K562 (cell line): ENCODE measurements around the gene SLC13A3. TPM values are rescaled to one million over a fixed set of nuclear protein-coding genes. Genes with fewer than 3 reads are reported as not detected.

Experiments used
- ATAC-seq: fragments of 200-7000 bp; cut with Tn5 transposase; 3 replicates; pipeline ENCODE4 v1.9.1; 2020; ENCODE audit warnings: moderate library complexity
- BruUV-seq: library from RNA; stranded (reverse); fragments of 400-500 nt; replicated peaks from 2 replicates; lab custom pipeline; 2021; lab: Mats Ljungman, UMichigan
- CTCF ChIA-PET: fragments of 300-600 bp; formaldehyde crosslinking; extraction: SDS; loops from one replicate; lab custom pipeline; 2021; ENCODE audit warnings: low intra/inter-chr PET ratio; lab: Yijun Ruan, JAX
- POLR2A ChIA-PET: fragments of 300-600, 350-650 bp; sonication (Branson Sonifier 250); formaldehyde crosslinking; extraction: SDS; loops from one replicate; lab custom pipeline; 2021; ENCODE audit warnings: antibody characterized with exemption, inconsistent platforms; lab: Yijun Ruan, JAX
- DNase-seq, 4 experiments: peaks; one replicate each; pipeline versions ENCODE4 v3.0.0 to v3.0.0-alpha.2; 2011 to 2018; ENCODE audit warnings: low spot score in 3 of 4, mixed read lengths in 3 of 4; ENCODE audit errors: extremely low read depth in 1 of 4
- FAIRE-seq: peaks from 2 replicates; lab custom pipeline; 2011; peaks lifted over from hg19 to GRCh38; lab: Jason Lieb, UNC
- H2AFZ ChIP-seq: 2 replicates; pipeline ENCODE4 v1.6.0; 2011; ENCODE audit warnings: low read depth, low read length, control low read depth, inconsistent platforms
- H3K27ac ChIP-seq: fragments of 200-600 bp; 3 replicates; pipeline ENCODE4 v1.8.0; 2011; ENCODE audit warnings: low read depth, mild to moderate bottlenecking, control low read depth, inconsistent platforms, low read length, moderate library complexity, mixed read lengths; ENCODE audit errors: extremely low read depth
- H3K27me3 ChIP-seq, 2 experiments: fragments of 300-600 bp in 1 of 2; 2 replicates in 1 of 2; 3 replicates in 1 of 2; pipeline versions ENCODE4 v1.6.0 to v1.8.0; 2011; ENCODE audit warnings: inconsistent platforms in 2 of 2, low read length in 2 of 2, mild to moderate bottlenecking in 1 of 2, mixed read lengths in 1 of 2, moderate library complexity in 1 of 2; ENCODE audit not compliant: control insufficient read depth in 2 of 2, insufficient read depth in 2 of 2
- H3K36me3 ChIP-seq: fragments of 300-600 bp; 3 replicates; pipeline ENCODE4 v1.8.0; 2011; ENCODE audit warnings: mild to moderate bottlenecking, low read length, inconsistent platforms; ENCODE audit not compliant: control insufficient read depth, insufficient read depth
- H3K4me1 ChIP-seq, 2 experiments: fragments of 200-600 bp in 1 of 2; replicated peaks in 1 of 2; 2 replicates in 1 of 2; 3 replicates in 1 of 2; pipeline versions ENCODE4 v1.5.1 to v1.8.0; 2011; ENCODE audit warnings: inconsistent platforms in 2 of 2, low read length in 2 of 2, mild to moderate bottlenecking in 1 of 2, mixed read lengths in 1 of 2, moderate library complexity in 1 of 2; ENCODE audit not compliant: control insufficient read depth in 2 of 2, insufficient read depth in 2 of 2
- H3K4me2 ChIP-seq: 2 replicates; pipeline ENCODE4 v1.6.1; 2011; ENCODE audit warnings: low read length, control low read depth, inconsistent platforms, mixed read lengths; ENCODE audit not compliant: insufficient read depth
- H3K4me3 ChIP-seq: fragments of 200-600 bp; sonication (generic), shearing (Covaris generic); 2 replicates; pipeline ENCODE4 v1.5.1; 2016; ENCODE audit warnings: control low read depth, inconsistent platforms
- H3K79me2 ChIP-seq: fragments of 200-600 bp; 3 replicates; pipeline ENCODE4 v1.8.0; 2011; ENCODE audit warnings: low read length, inconsistent platforms; ENCODE audit not compliant: control insufficient read depth, insufficient read depth
- H3K9ac ChIP-seq, 2 experiments: 2 replicates each; pipeline versions ENCODE4 v1.6.0 to v1.6.1; 2011; ENCODE audit warnings: low read depth in 2 of 2, low read length in 2 of 2, control low read depth in 1 of 2, inconsistent platforms in 1 of 2, mild to moderate bottlenecking in 1 of 2, mixed read lengths in 1 of 2; ENCODE audit not compliant: insufficient read depth in 1 of 2
- H3K9me1 ChIP-seq: one replicate; pipeline ENCODE4 v1.6.0; 2011; ENCODE audit warnings: inconsistent platforms, mild to moderate bottlenecking, low read length, moderate library complexity; ENCODE audit not compliant: control insufficient read depth, insufficient read depth
- H3K9me3 ChIP-seq: replicated peaks from 2 replicates; pipeline ENCODE4 v1.5.1; 2011; ENCODE audit warnings: low read depth, low read length, inconsistent platforms; ENCODE audit not compliant: control insufficient read depth, insufficient read depth
- H4K20me1 ChIP-seq: replicated peaks from 2 replicates; pipeline ENCODE4 v1.6.1; 2011; ENCODE audit warnings: low read length, inconsistent platforms, mixed read lengths; ENCODE audit not compliant: control insufficient read depth, insufficient read depth
- C11orf30 ChIP-seq: fragments of 450-650 bp; IDR thresholded peaks from 2 replicates; pipeline ENCODE4 v1.6.1; 2016; ENCODE audit warnings: low read depth, mild to moderate bottlenecking
- CEBPB ChIP-seq: fragments of 450-650 bp; IDR thresholded peaks from 2 replicates; pipeline ENCODE4 v1.6.1; 2016; ENCODE audit warnings: missing genetic modification characterization, missing compliant biosample characterization
- KAT8 ChIP-seq: fragments of 450-650 bp; IDR thresholded peaks from 2 replicates; pipeline ENCODE4 v1.6.1; 2016; ENCODE audit warnings: low read depth, mild to moderate bottlenecking
- MAFF ChIP-seq: IDR thresholded peaks from 2 replicates; pipeline ENCODE4 v1.6.1; 2012; ENCODE audit warnings: low read length, improper control_type of control experiment
- MAFG ChIP-seq: fragments of 450-650 bp; conservative IDR thresholded peaks from 2 replicates; pipeline ENCODE4 v1.6.1; 2016; ENCODE audit warnings: missing genetic modification characterization, missing compliant biosample characterization
- MAFK ChIP-seq: IDR thresholded peaks from 2 replicates; pipeline ENCODE4 v1.6.1; 2011; ENCODE audit warnings: low read length, improper control_type of control experiment
- NFIX ChIP-seq: fragments of 250-450 bp; sonication (Bioruptor Pico); IDR thresholded peaks from 2 replicates; pipeline ENCODE4 v1.4.0; 2020; ENCODE audit warnings: low read depth, mild to moderate bottlenecking, moderate library complexity
- ZNF316 ChIP-seq: fragments of 450-650 bp; IDR thresholded peaks from 2 replicates; pipeline ENCODE4 v1.6.1; 2016
- ZNF41 ChIP-seq: fragments of 250-450 bp; sonication (Bioruptor Pico); conservative IDR thresholded peaks from 2 replicates; pipeline ENCODE4 v1.4.0; 2020; ENCODE audit warnings: mild to moderate bottlenecking
- ZNF583 ChIP-seq: fragments of 250-450 bp; sonication (Bioruptor Pico); IDR thresholded peaks from 2 replicates; pipeline ENCODE4 v1.4.0; 2020
- whole genome bisulfite sequencing: fragments of 100-300 bp; shearing (Covaris generic); methylation state at CpG from one replicate; pipeline ENCODE4 v1.1.6; 2016; ENCODE audit warnings: low coverage, mixed read lengths; ENCODE audit not compliant: insufficient coverage; ENCODE audit errors: missing lambda C conversion rate; 5-methylcytosine and 5-hydroxymethylcytosine counted together
- in situ Hi-C: fragments of 300-500 bp; cut with MboI; formaldehyde crosslinking; loops from 4 replicates; pipeline ENCODE4 v1.15.0; 2018; ENCODE audit warnings: inconsistent platforms, mixed read lengths
- intact Hi-C: fragments of 100-400 bp; cut with micrococcal nuclease; formaldehyde crosslinking; loops from 2 replicates; pipeline ENCODE4 v1.14.2; 2022
- polyA plus RNA-seq, 8 experiments: library from polyadenylated mRNA; depleted of rRNA in 4 of 8; stranded (reverse) in 5 of 8; unstranded in 3 of 8; fragments of >200 nt; fragmentation: Nextera tagmentation in 2 of 8; fragmentation: Illumina TruSeq in 1 of 8; extraction: Ambion mirVana in 2 of 8; extraction: Trizol in 1 of 8; gene quantifications; 2 replicates each; pipeline versions ENCODE4 v1.2.1 to v1.2.3, GENCODE V29; 2011 to 2014; ENCODE audit warnings: inconsistent platforms in 1 of 8, missing spikeins in 1 of 8
- total RNA-seq, 7 experiments: library from RNA; depleted of rRNA in 6 of 7; stranded (reverse); fragments of >200 nt in 6 of 7; fragmentation: Illumina TruSeq in 2 of 7; extraction: Trizol in 2 of 7; gene quantifications; 2 replicates each; pipeline versions ENCODE4 v1.2.1 to v1.2.3, GENCODE V29; 2011 to 2021; ENCODE audit warnings: low replicate concordance in 1 of 7
- TF ChIP-seq, protein P1 (sequence below): fragments of 450-650 bp; IDR thresholded peaks from 2 replicates; pipeline ENCODE4 v1.6.1; 2016; ENCODE audit warnings: mild to moderate bottlenecking

The SLC13A3 gene
- total and polyA plus RNA-seq, 9 of the 15 experiments (the other 6 are each of a cell fraction or from before 2014, with no cell fraction given): 5.5 to 16.4 (median 8.5) TPM

DNA sequence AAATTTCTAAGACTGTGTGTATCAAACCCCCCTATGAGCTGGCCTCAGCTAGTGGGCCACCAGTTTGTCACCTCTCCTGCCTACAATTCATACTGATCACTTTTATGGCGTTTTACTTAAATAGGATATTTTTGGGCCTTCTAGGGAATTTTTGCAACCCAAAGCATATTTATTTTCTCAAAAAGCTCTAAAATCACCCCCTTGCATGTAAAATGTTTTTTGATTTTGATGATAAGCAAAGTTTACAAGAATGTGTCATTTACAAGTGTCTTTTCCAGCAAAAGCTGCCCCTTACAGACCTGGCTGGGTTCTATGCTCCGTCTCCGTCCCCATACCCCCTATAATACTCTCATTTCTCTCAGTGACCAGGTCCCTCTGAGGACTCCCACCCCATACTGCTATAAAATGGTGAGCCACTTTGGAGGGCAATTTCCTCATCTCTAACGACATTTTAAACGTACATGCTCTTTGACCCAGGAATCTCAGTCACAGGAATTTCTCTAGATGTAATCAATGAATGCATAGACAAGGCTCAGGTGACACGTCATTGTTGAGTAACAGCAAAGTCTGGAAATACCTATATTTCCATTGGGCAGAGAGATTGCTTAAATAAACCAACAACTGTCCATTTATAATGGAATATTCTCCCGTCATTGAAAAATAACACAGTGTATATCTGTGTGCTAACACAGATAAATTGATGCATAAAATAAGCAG lies 86.9 kb downstream of the SLC13A3 start:
- intact Hi-C loops: loop anchor here (5.0 to 10.0 kb wide), 2 partner anchors 80 to 133 kb away; no protein-coding TSS in a partner anchor
- in situ Hi-C loops: no loop called here

DNA sequence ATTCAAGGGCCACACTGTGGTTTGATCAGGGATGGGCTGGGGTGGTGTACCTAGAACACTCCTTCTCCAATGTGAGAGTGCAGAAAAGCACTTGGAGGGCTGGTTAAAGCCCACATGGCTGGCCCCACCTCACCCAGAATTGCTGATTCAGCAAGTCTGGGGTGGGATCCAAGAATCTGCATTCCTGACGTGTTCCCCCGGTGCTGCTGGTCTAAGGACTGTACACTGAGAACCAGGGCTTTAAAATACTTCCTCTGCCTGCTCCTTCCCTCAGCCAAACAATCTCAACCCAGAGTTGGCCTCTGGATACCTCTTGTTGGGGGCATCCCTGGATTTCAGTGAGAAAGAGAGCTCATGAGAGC lies 87.4 kb downstream of the SLC13A3 start:
- intact Hi-C loops: loop anchor here (5.0 to 10.0 kb wide), 2 partner anchors 81 to 133 kb away; no protein-coding TSS in a partner anchor
- no peak for FAIRE-seq
- no peaks in the 10 kb centered on the region for H3K9me3 ChIP-seq
- in situ Hi-C loops: no loop called here
- H3K27me3 ChIP-seq: no peaks in the 10 kb centered on the region
- no peaks in the 10 kb centered on the region for H3K9me1 ChIP-seq
- peak overlapping the region; percentile 51; the same call in 1 of the 2 replicates for H2AFZ ChIP-seq
- H3K4me2 ChIP-seq: no peak overlapping the region
- 16% methylated on average over 2 of the region's 2 CpGs for WGBS
- no peak overlapping the region for H3K27ac ChIP-seq
- peaks cover 20 to 27% of the 10 kb centered on the region in 2 experiments for H3K4me1 ChIP-seq
- no peak overlapping the region for H3K9ac ChIP-seq
- ChIA-PET CTCF (no interaction called here), POLR2A (no interaction called here)
- H4K20me1 ChIP-seq: no peaks in the 10 kb centered on the region
- BruUV-seq: no TSS peak
- TF ChIP-seq MAFG (tag): peak; percentile 96
- peak; percentile 99 for TF ChIP-seq MAFK
- TF ChIP-seq, protein P1, sequence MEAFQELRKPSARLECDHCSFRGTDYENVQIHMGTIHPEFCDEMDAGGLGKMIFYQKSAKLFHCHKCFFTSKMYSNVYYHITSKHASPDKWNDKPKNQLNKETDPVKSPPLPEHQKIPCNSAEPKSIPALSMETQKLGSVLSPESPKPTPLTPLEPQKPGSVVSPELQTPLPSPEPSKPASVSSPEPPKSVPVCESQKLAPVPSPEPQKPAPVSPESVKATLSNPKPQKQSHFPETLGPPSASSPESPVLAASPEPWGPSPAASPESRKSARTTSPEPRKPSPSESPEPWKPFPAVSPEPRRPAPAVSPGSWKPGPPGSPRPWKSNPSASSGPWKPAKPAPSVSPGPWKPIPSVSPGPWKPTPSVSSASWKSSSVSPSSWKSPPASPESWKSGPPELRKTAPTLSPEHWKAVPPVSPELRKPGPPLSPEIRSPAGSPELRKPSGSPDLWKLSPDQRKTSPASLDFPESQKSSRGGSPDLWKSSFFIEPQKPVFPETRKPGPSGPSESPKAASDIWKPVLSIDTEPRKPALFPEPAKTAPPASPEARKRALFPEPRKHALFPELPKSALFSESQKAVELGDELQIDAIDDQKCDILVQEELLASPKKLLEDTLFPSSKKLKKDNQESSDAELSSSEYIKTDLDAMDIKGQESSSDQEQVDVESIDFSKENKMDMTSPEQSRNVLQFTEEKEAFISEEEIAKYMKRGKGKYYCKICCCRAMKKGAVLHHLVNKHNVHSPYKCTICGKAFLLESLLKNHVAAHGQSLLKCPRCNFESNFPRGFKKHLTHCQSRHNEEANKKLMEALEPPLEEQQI: no peak
- TF ChIP-seq MAFF: peak; percentile 99
- peak; percentile 99 for TF ChIP-seq ZNF316
- TF ChIP-seq CEBPB (tag): no peak
- TF ChIP-seq C11orf30: peak; percentile 98
- peak in 1 of 4 experiments; percentile 26 for DNase-seq
- H3K36me3 ChIP-seq: no peaks in the 10 kb centered on the region
- H3K4me3 ChIP-seq: no peak overlapping the region
- no peaks in the 10 kb centered on the region for H3K79me2 ChIP-seq
- ATAC-seq: no peak

More for the DNA sequence above, 86.9 kb downstream of the SLC13A3 start:
- POLR2A ChIA-PET: interaction anchor here (0.7 kb wide), 1 partner anchor 10 kb away, joined by 3 read pairs; no protein-coding TSS in a partner anchor
- WGBS: 30% methylated on average over 7 of the region's 7 CpGs
- no peak overlapping the region for H3K4me2 ChIP-seq
- H3K27me3 ChIP-seq: no peaks in the 10 kb centered on the region
- TF ChIP-seq KAT8 (no peak), ZNF583 (CRISPR knock-in tag) (no peak), ZNF41 (CRISPR knock-in tag) (no peak), NFIX (CRISPR knock-in tag) (no peak)
- H3K9ac ChIP-seq: no peak overlapping the region
- DNase-seq (no peak), ATAC-seq (no peak), FAIRE-seq (no peak)
- H2AFZ ChIP-seq: no peak overlapping the region
- H3K79me2 ChIP-seq: no peaks in the 10 kb centered on the region
- H3K9me3 ChIP-seq: no peaks in the 10 kb centered on the region
- H3K36me3 ChIP-seq: no peaks in the 10 kb centered on the region
- H4K20me1 ChIP-seq: no peaks in the 10 kb centered on the region
- no peaks in the 10 kb centered on the region for H3K9me1 ChIP-seq
- CTCF ChIA-PET: no interaction called here
- H3K27ac ChIP-seq: no peak overlapping the region
- H3K4me3 ChIP-seq: no peak overlapping the region
- no TSS peak for BruUV-seq
- peaks cover 17 to 22% of the 10 kb centered on the region in 2 experiments for H3K4me1 ChIP-seq
